Thymus (tissue), 11 donors: ENCODE results near the gene DSE. TPM values are rescaled to one million over a fixed set of nuclear protein-coding genes. Genes with fewer than 3 reads are reported as not detected.

Experiments
- DNase-seq, 9 donors: peaks; one replicate each; pipeline ENCODE4 v3.0.0-alpha.2; 2013; ENCODE audit warnings: low spot score in 9 of 9, low read depth in 6 of 9, missing footprints in 1 of 9
- H3K27ac ChIP-seq, 2 donors: one replicate each; pipeline ENCODE4 v1.5.1; 2013; ENCODE audit warnings: control low read depth in 1 of 2, low read depth in 1 of 2, low read length in 1 of 2, mild to moderate bottlenecking in 1 of 2, moderate library complexity in 1 of 2
- H3K27me3 ChIP-seq, 2 donors: one replicate each; pipeline ENCODE4 v1.5.1; 2013; ENCODE audit warnings: low read length in 1 of 2; ENCODE audit not compliant: control insufficient read depth in 2 of 2, insufficient read depth in 1 of 2
- H3K36me3 ChIP-seq, 2 donors: one replicate each; pipeline ENCODE4 v1.5.1; 2013; ENCODE audit warnings: low read length in 1 of 2, mild to moderate bottlenecking in 1 of 2, moderate library complexity in 1 of 2; ENCODE audit not compliant: control insufficient read depth in 2 of 2, insufficient read depth in 2 of 2
- H3K4me1 ChIP-seq, 2 donors: one replicate each; pipeline ENCODE4 v1.5.1; 2013; ENCODE audit warnings: low read length in 2 of 2; ENCODE audit not compliant: control insufficient read depth in 2 of 2, insufficient read depth in 2 of 2
- H3K4me3 ChIP-seq, 2 donors: one replicate each; pipeline ENCODE4 v1.5.1; 2013; ENCODE audit warnings: low read length in 2 of 2, control low read depth in 1 of 2, mild to moderate bottlenecking in 1 of 2
- H3K9me3 ChIP-seq, 2 donors: one replicate each; pipeline ENCODE4 v1.5.1; 2013; ENCODE audit warnings: low read length in 1 of 2, mild to moderate bottlenecking in 1 of 2; ENCODE audit not compliant: control insufficient read depth in 2 of 2, insufficient read depth in 1 of 2
- WGBS: extraction: QIAGEN DNeasy Blood & Tissue Kit; methylation state at CpG from one replicate; pipeline ENCODE4 v1.1.7; 2013; 5-methylcytosine and 5-hydroxymethylcytosine counted together
- polyA plus RNA-seq: library from polyadenylated mRNA; stranded (reverse); fragments of 200-250 nt; gene quantifications from one replicate; pipeline ENCODE4 v1.2.3, GENCODE V29; 2013
- total RNA-seq: library from RNA; stranded (reverse); fragments of 120-200 nt; gene quantifications from one replicate; pipeline ENCODE4 v1.2.4, GENCODE V29; 2013
- donor health status: healthy.

The DSE gene
- total and polyA plus RNA-seq, 2 donors = 12.8 to 23.8 TPM

- Histone ChIP-seq H3K9me3 (no peaks in the 10 kb centered on the region), H3K36me3 (no peaks in the 10 kb centered on the region), H3K4me1 (peaks cover 7 to 18% of the 10 kb centered on the region in 2 donors), H3K4me3 (no peak overlapping the region), H3K27ac (no peak overlapping the region), H3K27me3 (no peaks in the 10 kb centered on the region)
- no peak for DNase-seq
- 97% methylated on average over 4 of the region's 4 CpGs for WGBS
Measured at GRCh38 chr6:116459927-116460326, 89.2 kb downstream of the DSE start.

GRCh38 chr6:116461331-116461931, 90.7 kb downstream of the DSE start, which contains the start of gene CALHM6:
Gene CALHM6, plus strand, starts transcription at chr6:116461375. Its CDS starts 555 bp downstream, at chr6:116461930.
- H3K27ac ChIP-seq = peak within 1 kb of the TSS; percentile 16 to 25
- WGBS = 36% methylated on average over 13 of the region's 13 CpGs
- peak within 1 kb of the TSS; percentile 45 to 59 for H3K4me3 ChIP-seq
- H3K36me3 ChIP-seq = no peaks in the 10 kb centered on the region
- H3K4me1 ChIP-seq = peaks cover 9 to 19% of the 10 kb centered on the region in 2 donors
- no peak for DNase-seq
- H3K9me3 ChIP-seq = no peaks in the 10 kb centered on the region
- H3K27me3 ChIP-seq = no peaks in the 10 kb centered on the region

- Histone ChIP-seq H3K27ac (peak overlapping the region; percentile 21 to 25), H3K4me1 (peaks cover 9 to 20% of the 10 kb centered on the region in 2 donors), H3K4me3 (peak overlapping the region; percentile 45 to 59), H3K27me3 (no peaks in the 10 kb centered on the region), H3K9me3 (no peaks in the 10 kb centered on the region), H3K36me3 (no peaks in the 10 kb centered on the region)
- 2% methylated on average over 84 of the region's 84 CpGs for WGBS
- DNase-seq = peak; percentile 40 to 84 (median 61)
Measured at GRCh38 chr6:116461932-116462885, 91.5 kb downstream of the DSE start.

- no peak for DNase-seq
- H3K4me1 ChIP-seq = peaks cover 9 to 24% of the 10 kb centered on the region in 2 donors
- no peak overlapping the region for H3K27ac ChIP-seq
- no peaks in the 10 kb centered on the region for H3K9me3 ChIP-seq
- no peaks in the 10 kb centered on the region for H3K27me3 ChIP-seq
- H3K4me3 ChIP-seq = no peak overlapping the region
- 82% methylated on average over 4 of the region's 4 CpGs for WGBS
- no peaks in the 10 kb centered on the region for H3K36me3 ChIP-seq
Measured at GRCh38 chr6:116463301-116463700, 92.6 kb downstream of the DSE start.

- DNase-seq = peak in 1 of 9 donors; percentile 45
- Histone ChIP-seq H3K9me3 (no peaks in the 10 kb centered on the region), H3K4me3 (no peak overlapping the region), H3K27me3 (no peaks in the 10 kb centered on the region), H3K36me3 (no peaks in the 10 kb centered on the region), H3K4me1 (peaks cover 9 to 24% of the 10 kb centered on the region in 2 donors), H3K27ac (no peak overlapping the region)
- WGBS = 27% methylated on average over 5 of the region's 5 CpGs
Measured at GRCh38 chr6:116465246-116465645, 94.5 kb downstream of the DSE start.

- DNase-seq = no peak
- Histone ChIP-seq H3K4me1 (peaks cover 3 to 15% of the 10 kb centered on the region in 2 donors), H3K4me3 (no peak overlapping the region), H3K27ac (no peak overlapping the region), H3K27me3 (no peaks in the 10 kb centered on the region), H3K9me3 (no peaks in the 10 kb centered on the region), H3K36me3 (no peaks in the 10 kb centered on the region)
- WGBS = 98% methylated on average over 1 of the region's 1 CpG
Measured at GRCh38 chr6:116467096-116467495, 96.3 kb downstream of the DSE start.

- Histone ChIP-seq H3K4me1 (peaks cover 3 to 12% of the 10 kb centered on the region in 2 donors), H3K27me3 (no peaks in the 10 kb centered on the region), H3K9me3 (no peaks in the 10 kb centered on the region), H3K27ac (no peak overlapping the region), H3K36me3 (no peaks in the 10 kb centered on the region), H3K4me3 (no peak overlapping the region)
- no peak for DNase-seq
Measured at GRCh38 chr6:116467514-116467913, 96.8 kb downstream of the DSE start.

GRCh38 chr6:116468293-116468692, 97.5 kb downstream of the DSE start:
- Histone ChIP-seq H3K27ac (no peak overlapping the region), H3K27me3 (no peaks in the 10 kb centered on the region), H3K4me1 (peaks cover 3 to 10% of the 10 kb centered on the region in 2 donors), H3K36me3 (no peaks in the 10 kb centered on the region), H3K9me3 (no peaks in the 10 kb centered on the region), H3K4me3 (no peak overlapping the region)
- no peak for DNase-seq
- WGBS = 94% methylated on average over 1 of the region's 1 CpG

- no peak overlapping the region for H3K4me3 ChIP-seq
- H3K36me3 ChIP-seq = no peaks in the 10 kb centered on the region
- H3K9me3 ChIP-seq = no peaks in the 10 kb centered on the region
- WGBS = 96% methylated on average over 1 of the region's 1 CpG
- DNase-seq = no peak
- H3K27ac ChIP-seq = no peak overlapping the region
- H3K27me3 ChIP-seq = no peaks in the 10 kb centered on the region
- H3K4me1 ChIP-seq = peaks cover 0 to 11% of the 10 kb centered on the region in 2 donors
Measured at GRCh38 chr6:116471531-116471930, 100.8 kb downstream of the DSE start.
